OCI-LY1 (cell line): ENCODE data around the gene OR4C3.
"Not testable (repeated sequence)": the region's sequence is repeated elsewhere in the genome, so short reads cannot be mapped to it uniquely, and the experiment has no call there.

Source experiments
- H2AFZ ChIP-seq: fragments of 200-600 bp; sonication (generic), shearing (Covaris generic); 2 replicates; pipeline ENCODE4 v1.6.0; 2014; ENCODE audit warnings: antibody characterized with exemption, mild to moderate bottlenecking, low read length
- H3F3A ChIP-seq: fragments of 200-600 bp; sonication (generic), shearing (Covaris generic); 2 replicates; pipeline ENCODE4 v1.6.0; 2014; ENCODE audit warnings: mild to moderate bottlenecking, antibody characterized with exemption, low read length, moderate library complexity; ENCODE audit not compliant: insufficient read depth
- H3K27ac ChIP-seq: fragments of 200-600 bp; sonication (generic); 2 replicates; pipeline ENCODE4 v1.5.1; 2014; ENCODE audit warnings: low read length, mixed run types, mild to moderate bottlenecking, low read depth; ENCODE audit not compliant: poor library complexity, severe bottlenecking
- H3K27me3 ChIP-seq: fragments of 200-600 bp; sonication (generic); 2 replicates; pipeline ENCODE4 v1.6.0; 2014; ENCODE audit warnings: antibody characterized with exemption, mild to moderate bottlenecking, low read length, moderate library complexity; ENCODE audit not compliant: insufficient read depth
- H3K36me3 ChIP-seq: fragments of 200-600 bp; sonication (generic); 2 replicates; pipeline ENCODE4 v1.6.1; 2014; ENCODE audit warnings: mild to moderate bottlenecking, antibody characterized with exemption, low read length, moderate library complexity, mixed read lengths; ENCODE audit not compliant: insufficient read depth
- H3K4me1 ChIP-seq: fragments of 200-600 bp; sonication (generic); 2 replicates; pipeline ENCODE4 v1.5.1; 2014; ENCODE audit warnings: mild to moderate bottlenecking, low read length, moderate library complexity; ENCODE audit not compliant: insufficient read depth, severe bottlenecking
- H3K4me2 ChIP-seq: fragments of 200-600 bp; sonication (generic), shearing (Covaris generic); 2 replicates; pipeline ENCODE4 v1.6.1; 2014; ENCODE audit warnings: low read length
- H3K4me3 ChIP-seq: fragments of 200-600 bp; sonication (generic); 2 replicates; pipeline ENCODE4 v1.5.1; 2014; ENCODE audit warnings: low read length, low read depth, mild to moderate bottlenecking, mixed read lengths; ENCODE audit not compliant: poor library complexity, severe bottlenecking
- H3K79me2 ChIP-seq: fragments of 200-600 bp; shearing (Covaris generic); 2 replicates; pipeline ENCODE4 v1.6.1; 2016; ENCODE audit warnings: mixed run types, low read length, mixed read lengths; ENCODE audit not compliant: insufficient read depth
- H3K9ac ChIP-seq: fragments of 200-600 bp; sonication (generic), shearing (Covaris generic); 2 replicates; pipeline ENCODE4 v1.6.1; 2014; ENCODE audit warnings: mild to moderate bottlenecking, low read length, mixed read lengths
- H3K9me2 ChIP-seq: fragments of 200-600 bp; sonication (generic), shearing (Covaris generic); 2 replicates; pipeline ENCODE4 v1.6.1; 2014; ENCODE audit warnings: low read depth, mild to moderate bottlenecking, low read length, mixed read lengths
- H3K9me3 ChIP-seq: fragments of 200-600 bp; shearing (Covaris generic); 2 replicates; pipeline ENCODE4 v1.6.1; 2014; ENCODE audit warnings: low read length, mixed read lengths
- H4K20me1 ChIP-seq: fragments of 200-600 bp; sonication (generic), shearing (Covaris generic); 2 replicates; pipeline ENCODE4 v1.6.0; 2016; ENCODE audit warnings: mild to moderate bottlenecking, low read length; ENCODE audit not compliant: insufficient read depth
- EZH2 ChIP-seq: fragments of 200-600 bp; sonication (generic), shearing (Covaris generic); IDR thresholded peaks from 2 replicates; pipeline ENCODE4 v1.8.0; 2017; ENCODE audit warnings: borderline replicate concordance, mixed run types, mild to moderate bottlenecking, antibody characterized with exemption, low read length, moderate library complexity, mixed read lengths
- TF ChIP-seq, protein P1 (sequence below): fragments of 200-600 bp; sonication (generic), shearing (Covaris generic); IDR thresholded peaks from 2 replicates; pipeline ENCODE4 v1.5.1; 2017; ENCODE audit warnings: mild to moderate bottlenecking, antibody characterized with exemption, low read length, moderate library complexity, mixed read lengths

OR4C3 gene

DNA sequence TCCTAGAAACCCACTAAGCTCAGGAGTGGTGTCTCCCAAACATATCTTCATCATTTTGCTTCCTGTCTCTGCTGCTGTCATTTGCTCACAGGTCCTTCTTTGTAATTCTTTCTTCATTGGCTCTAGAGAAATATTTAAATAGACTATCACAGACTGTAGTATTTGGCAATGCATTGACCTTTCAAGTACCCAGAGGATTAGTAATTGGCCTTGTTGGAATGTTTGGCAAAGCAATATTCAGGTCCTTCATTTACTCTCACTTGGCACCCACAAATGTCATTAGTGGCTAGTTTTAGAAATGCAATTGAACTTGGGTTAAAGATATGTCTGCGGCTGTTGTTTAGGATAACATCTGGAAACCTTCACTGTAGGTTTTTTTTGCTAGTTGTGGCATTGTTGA lies 30.0 kb downstream of the OR4C3 start:
- no peak overlapping the region for H3K27ac ChIP-seq
- no peaks in the 10 kb centered on the region for H4K20me1 ChIP-seq
- no peaks in the 10 kb centered on the region for H3K79me2 ChIP-seq
- no peaks in the 10 kb centered on the region for H3K36me3 ChIP-seq
- H3F3A ChIP-seq, result no peaks in the 10 kb centered on the region
- no peaks in the 10 kb centered on the region for H3K9me2 ChIP-seq
- no peaks in the 10 kb centered on the region for H3K27me3 ChIP-seq
- H3K9me3 ChIP-seq, result no peaks in the 10 kb centered on the region
- no peak overlapping the region for H3K4me2 ChIP-seq
- no peak overlapping the region for H2AFZ ChIP-seq
- no peaks in the 10 kb centered on the region for H3K4me1 ChIP-seq
- TF ChIP-seq, protein P1, sequence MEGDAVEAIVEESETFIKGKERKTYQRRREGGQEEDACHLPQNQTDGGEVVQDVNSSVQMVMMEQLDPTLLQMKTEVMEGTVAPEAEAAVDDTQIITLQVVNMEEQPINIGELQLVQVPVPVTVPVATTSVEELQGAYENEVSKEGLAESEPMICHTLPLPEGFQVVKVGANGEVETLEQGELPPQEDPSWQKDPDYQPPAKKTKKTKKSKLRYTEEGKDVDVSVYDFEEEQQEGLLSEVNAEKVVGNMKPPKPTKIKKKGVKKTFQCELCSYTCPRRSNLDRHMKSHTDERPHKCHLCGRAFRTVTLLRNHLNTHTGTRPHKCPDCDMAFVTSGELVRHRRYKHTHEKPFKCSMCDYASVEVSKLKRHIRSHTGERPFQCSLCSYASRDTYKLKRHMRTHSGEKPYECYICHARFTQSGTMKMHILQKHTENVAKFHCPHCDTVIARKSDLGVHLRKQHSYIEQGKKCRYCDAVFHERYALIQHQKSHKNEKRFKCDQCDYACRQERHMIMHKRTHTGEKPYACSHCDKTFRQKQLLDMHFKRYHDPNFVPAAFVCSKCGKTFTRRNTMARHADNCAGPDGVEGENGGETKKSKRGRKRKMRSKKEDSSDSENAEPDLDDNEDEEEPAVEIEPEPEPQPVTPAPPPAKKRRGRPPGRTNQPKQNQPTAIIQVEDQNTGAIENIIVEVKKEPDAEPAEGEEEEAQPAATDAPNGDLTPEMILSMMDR, result no peak
- no peak for TF ChIP-seq EZH2
- H3K4me3 ChIP-seq, result no peak overlapping the region
- no peak overlapping the region for H3K9ac ChIP-seq

DNA sequence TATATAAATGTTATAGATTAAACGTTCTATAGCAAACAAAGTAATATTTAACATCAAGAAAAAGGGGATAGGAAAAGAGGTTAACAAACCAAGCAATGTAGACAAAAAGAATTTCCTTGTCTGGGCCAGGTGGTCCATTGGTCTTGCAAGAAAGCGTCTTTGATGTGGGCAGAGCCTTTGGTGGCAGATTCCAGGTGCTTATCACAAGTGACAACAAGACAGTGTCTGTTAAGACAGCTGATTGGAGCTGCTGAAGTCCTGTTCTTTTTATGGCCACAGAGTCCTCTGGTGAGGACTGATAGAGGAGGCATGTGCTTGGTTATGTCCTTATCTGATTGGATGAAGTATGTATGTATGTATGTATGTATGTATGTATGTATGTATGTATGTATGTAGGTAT lies 36.6 kb downstream of the OR4C3 start:
- not testable (repeated sequence) for H3K36me3 ChIP-seq, H3K9me2 ChIP-seq, H3K9ac ChIP-seq, H3F3A ChIP-seq, H3K27me3 ChIP-seq, H3K79me2 ChIP-seq, H2AFZ ChIP-seq, H3K4me3 ChIP-seq, H3K9me3 ChIP-seq, H4K20me1 ChIP-seq, H3K27ac ChIP-seq, H3K4me1 ChIP-seq, H3K4me2 ChIP-seq

DNA sequence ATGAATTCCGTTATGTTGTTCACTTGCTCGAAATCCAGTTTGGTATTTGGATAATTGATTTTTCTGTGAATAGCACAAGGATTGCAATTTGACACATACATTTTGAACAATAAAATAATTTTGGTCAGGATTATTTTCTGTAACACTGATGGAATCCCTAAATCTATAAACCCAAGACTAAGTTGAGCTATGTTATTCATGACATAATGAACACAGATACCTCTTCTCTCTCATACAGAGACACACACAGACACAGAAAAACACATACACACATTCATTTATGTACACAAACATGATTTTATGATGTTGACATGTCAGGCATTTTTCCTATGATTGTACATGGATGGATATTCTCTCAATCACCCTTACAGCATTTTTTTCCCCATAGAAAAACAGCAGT lies 41.6 kb downstream of the OR4C3 start, which contains the start of gene OR4C5:
TSS of gene OR4C5 (minus strand) at position 101 of the 400 bp plus-strand sequence. CDS start at position 101, 0 bp downstream.
- H3K9me3 ChIP-seq, result no peaks in the 10 kb centered on the region
- no peaks in the 10 kb centered on the region for H4K20me1 ChIP-seq
- no peaks in the 10 kb centered on the region for H3K79me2 ChIP-seq
- H3K27me3 ChIP-seq, result no peaks in the 10 kb centered on the region
- no peaks in the 10 kb centered on the region for H3K9me2 ChIP-seq
- TF ChIP-seq, protein P1, result no peak
- no peak for TF ChIP-seq EZH2
- H3K4me2 ChIP-seq, result no peak within 1 kb of the TSS
- H2AFZ ChIP-seq, result no peak within 1 kb of the TSS
- no peak within 1 kb of the TSS for H3K9ac ChIP-seq
- H3F3A ChIP-seq, result no peaks in the 10 kb centered on the region
- H3K4me1 ChIP-seq, result no peaks in the 10 kb centered on the region
- H3K27ac ChIP-seq, result no peak within 1 kb of the TSS
- no peak within 1 kb of the TSS for H3K4me3 ChIP-seq
- H3K36me3 ChIP-seq, result no peaks in the 10 kb centered on the region
